Bronchial smooth muscle cell (primary cell): ENCODE measurements around the gene IRGM. TPM values are rescaled to one million over a fixed set of nuclear protein-coding genes. Genes with fewer than 3 reads are reported as not detected.

Experiments used
- total RNA-seq: library from RNA; depleted of rRNA; stranded (reverse); fragments of >200 nt; gene quantifications from 2 replicates; pipeline ENCODE4 v1.2.1, GENCODE V29; 2014

IRGM gene
- under 0.01 and 0.09 TPM in 2 replicates for total RNA-seq

GRCh38 chr5:150846308-150846653 lies at the start of gene IRGM:
Gene IRGM, plus strand, starts transcription at chr5:150846521. Its CDS starts 1,603 bp downstream, at chr5:150848124.

Other genes with a start within 250 kb of the IRGM start
- gene SYNPO, start 205.9 kb upstream of the IRGM start, total RNA-seq, result 2.0 and 2.7 TPM in 2 replicates
- 0.26 and 0.47 TPM in 2 replicates for gene MYOZ3, start 185.3 kb upstream of the IRGM start, total RNA-seq
- 12.0 and 12.5 TPM in 2 replicates for gene RBM22, start 145.5 kb upstream of the IRGM start, total RNA-seq
- gene DCTN4, start 87.5 kb upstream of the IRGM start, total RNA-seq, result 37.5 and 40.2 TPM in 2 replicates
- 23.5 and 38.1 TPM in 2 replicates for gene SMIM3, start 67.8 kb upstream of the IRGM start, total RNA-seq
- gene ZNF300, start 58.5 kb downstream of the IRGM start, total RNA-seq, result 7.6 and 9.0 TPM in 2 replicates
- gene GPX3, start 174.1 kb downstream of the IRGM start, total RNA-seq, result 11.3 and 14.9 TPM in 2 replicates
- gene TNIP1, start 234.5 kb downstream of the IRGM start, total RNA-seq, result 53.4 and 66.6 TPM in 2 replicates